ENCODE results near the gene ASNSD1.

DNA sequence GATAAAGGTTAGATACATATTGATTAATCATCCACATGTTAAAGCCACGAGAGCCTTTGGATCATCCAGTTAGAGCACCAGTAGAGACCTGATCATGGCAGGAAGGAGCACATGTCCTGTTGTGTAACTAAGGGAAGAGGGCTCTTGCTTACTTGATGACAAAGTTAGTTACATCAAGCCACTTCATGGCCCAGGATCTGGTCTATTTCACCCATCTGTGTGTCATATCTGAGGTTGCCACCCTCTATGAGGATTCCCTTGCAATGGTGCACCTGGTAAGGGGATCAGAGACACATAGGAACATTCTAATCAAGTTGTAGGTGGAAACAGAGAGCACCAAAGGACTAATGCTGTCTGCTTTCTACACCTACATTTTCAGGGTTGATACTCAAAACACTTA lies 19.9 kb downstream of the ASNSD1 start:
- no peak for TF ChIP-seq POLR2A (IDR thresholded peaks at IDR 0.05)
- TF ChIP-seq, protein P1, sequence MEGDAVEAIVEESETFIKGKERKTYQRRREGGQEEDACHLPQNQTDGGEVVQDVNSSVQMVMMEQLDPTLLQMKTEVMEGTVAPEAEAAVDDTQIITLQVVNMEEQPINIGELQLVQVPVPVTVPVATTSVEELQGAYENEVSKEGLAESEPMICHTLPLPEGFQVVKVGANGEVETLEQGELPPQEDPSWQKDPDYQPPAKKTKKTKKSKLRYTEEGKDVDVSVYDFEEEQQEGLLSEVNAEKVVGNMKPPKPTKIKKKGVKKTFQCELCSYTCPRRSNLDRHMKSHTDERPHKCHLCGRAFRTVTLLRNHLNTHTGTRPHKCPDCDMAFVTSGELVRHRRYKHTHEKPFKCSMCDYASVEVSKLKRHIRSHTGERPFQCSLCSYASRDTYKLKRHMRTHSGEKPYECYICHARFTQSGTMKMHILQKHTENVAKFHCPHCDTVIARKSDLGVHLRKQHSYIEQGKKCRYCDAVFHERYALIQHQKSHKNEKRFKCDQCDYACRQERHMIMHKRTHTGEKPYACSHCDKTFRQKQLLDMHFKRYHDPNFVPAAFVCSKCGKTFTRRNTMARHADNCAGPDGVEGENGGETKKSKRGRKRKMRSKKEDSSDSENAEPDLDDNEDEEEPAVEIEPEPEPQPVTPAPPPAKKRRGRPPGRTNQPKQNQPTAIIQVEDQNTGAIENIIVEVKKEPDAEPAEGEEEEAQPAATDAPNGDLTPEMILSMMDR (IDR thresholded peaks at IDR 0.05), result no peak
- TF ChIP-seq EP300 (IDR thresholded peaks at IDR 0.05), result no peak

All from ovary (tissue), 3 donors.